Testis (tissue), 2 donors: ENCODE results near the gene CLMN.

Source experiments
- POLR2A ChIP-seq: fragments of 450-650 bp; IDR thresholded peaks from one replicate; pipeline ENCODE4 v1.6.1; 2017; ENCODE audit warnings: antibody characterized with exemption, mild to moderate bottlenecking, moderate library complexity
- TF ChIP-seq, protein P1 (sequence below), 3 experiments: fragments of 450-650 bp in 2 of 3; fragments of 200-600 bp in 1 of 3; sonication (generic) in 1 of 3; IDR thresholded peaks; one replicate each; pipeline ENCODE4 v1.5.1; 2016 to 2019; ENCODE audit warnings: antibody characterized with exemption in 3 of 3, mild to moderate bottlenecking in 2 of 3, moderate library complexity in 1 of 3

DNA sequence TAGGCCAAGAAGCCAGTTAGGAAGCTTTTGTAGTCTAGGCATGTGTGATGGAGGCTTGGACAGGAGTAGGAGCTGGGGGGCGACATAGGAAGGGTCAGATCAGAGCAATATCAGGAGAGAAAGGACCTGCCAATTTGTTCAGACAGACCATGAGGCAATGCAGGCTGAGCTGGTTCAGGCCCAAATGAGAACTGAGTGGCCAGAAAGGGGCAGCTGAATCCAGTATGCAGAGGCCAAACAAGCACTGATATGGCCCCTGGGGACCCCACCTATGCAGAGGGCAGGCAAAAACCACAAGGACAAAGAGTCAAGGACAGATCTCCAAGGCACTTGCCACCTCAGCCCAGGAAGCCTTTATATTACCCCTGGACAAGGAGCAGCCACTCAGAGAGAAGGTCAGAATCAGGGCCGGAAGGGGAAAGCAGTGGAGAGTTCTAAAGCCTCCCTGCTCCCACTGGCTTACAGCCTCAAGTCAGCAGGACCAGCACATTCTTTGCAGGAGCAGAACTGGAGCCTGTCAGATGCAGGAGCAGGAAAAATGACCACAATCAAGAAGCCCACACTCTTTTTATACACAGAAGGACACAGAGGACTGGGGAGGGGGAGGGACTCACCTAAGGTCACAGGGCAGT, 37.2 kb downstream of the CLMN start:
- TF ChIP-seq, protein P1, sequence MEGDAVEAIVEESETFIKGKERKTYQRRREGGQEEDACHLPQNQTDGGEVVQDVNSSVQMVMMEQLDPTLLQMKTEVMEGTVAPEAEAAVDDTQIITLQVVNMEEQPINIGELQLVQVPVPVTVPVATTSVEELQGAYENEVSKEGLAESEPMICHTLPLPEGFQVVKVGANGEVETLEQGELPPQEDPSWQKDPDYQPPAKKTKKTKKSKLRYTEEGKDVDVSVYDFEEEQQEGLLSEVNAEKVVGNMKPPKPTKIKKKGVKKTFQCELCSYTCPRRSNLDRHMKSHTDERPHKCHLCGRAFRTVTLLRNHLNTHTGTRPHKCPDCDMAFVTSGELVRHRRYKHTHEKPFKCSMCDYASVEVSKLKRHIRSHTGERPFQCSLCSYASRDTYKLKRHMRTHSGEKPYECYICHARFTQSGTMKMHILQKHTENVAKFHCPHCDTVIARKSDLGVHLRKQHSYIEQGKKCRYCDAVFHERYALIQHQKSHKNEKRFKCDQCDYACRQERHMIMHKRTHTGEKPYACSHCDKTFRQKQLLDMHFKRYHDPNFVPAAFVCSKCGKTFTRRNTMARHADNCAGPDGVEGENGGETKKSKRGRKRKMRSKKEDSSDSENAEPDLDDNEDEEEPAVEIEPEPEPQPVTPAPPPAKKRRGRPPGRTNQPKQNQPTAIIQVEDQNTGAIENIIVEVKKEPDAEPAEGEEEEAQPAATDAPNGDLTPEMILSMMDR (IDR thresholded peaks at IDR 0.05), result no peak
- TF ChIP-seq POLR2A, result no peak
